ENCODE results near the gene SGSM2.

The SGSM2 gene

GRCh38 chr17:2386400-2387085, 49.2 kb downstream of the SGSM2 start:
- no peak for DNase-seq (ENCODE audit: low read depth)

DNA sequence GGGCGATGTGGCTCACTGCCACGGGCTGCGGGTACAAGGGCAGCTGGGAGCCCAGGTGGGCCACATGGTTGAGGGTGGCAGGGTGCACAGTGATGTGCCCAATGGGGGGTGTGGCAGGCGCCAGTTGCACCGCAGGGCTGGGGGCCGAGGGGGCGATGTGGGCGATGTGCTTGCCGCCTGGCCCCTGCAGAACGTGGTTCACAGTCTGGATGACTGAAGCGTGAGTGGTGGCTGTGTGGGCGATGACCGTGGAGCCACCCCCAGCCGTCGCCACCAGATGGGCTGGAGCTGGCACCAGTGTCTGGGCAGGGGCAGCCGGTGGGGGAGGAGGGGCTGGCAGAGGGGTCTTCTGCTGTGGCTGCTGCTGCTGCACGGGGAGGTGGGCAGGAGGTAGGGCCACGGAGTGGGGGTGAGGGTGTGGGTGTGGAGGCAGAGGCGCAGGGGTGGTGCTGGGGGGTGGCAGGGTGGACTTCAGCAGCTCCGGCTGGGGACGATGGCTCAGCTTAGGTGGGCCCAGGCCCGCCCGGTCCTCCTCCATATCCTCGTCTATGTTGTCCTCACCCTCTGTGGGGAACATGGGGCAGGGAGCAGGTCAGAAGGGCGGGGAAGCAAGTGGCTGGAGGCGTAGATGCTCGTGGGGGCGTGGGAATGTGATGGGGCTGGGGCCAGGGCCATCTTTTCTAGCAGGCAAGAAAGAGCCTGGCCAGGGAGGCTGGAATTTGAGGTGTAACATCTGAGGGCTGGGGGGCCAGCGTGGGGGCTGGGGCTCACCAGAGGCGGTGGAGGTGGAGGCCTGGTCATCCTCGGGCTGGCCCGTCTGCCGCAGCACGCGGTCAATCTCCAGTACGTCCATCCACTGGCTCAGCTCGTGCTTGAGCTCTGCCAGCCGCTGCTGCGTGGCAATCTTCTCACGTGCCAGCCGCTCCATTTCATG, 50.1 kb downstream of the SGSM2 start:
- no peak for DNase-seq (ENCODE audit: low read depth)

GRCh38 chr17:2388020-2388682, 50.9 kb downstream of the SGSM2 start:
- no peak for DNase-seq (ENCODE audit: low read depth)

- DNase-seq (ENCODE audit: low read depth) = no peak
Measured at GRCh38 chr17:2388683-2389055, 51.4 kb downstream of the SGSM2 start.

- DNase-seq (ENCODE audit: low read depth) = no peak
Measured at GRCh38 chr17:2390199-2390836, 53.0 kb downstream of the SGSM2 start.

DNA sequence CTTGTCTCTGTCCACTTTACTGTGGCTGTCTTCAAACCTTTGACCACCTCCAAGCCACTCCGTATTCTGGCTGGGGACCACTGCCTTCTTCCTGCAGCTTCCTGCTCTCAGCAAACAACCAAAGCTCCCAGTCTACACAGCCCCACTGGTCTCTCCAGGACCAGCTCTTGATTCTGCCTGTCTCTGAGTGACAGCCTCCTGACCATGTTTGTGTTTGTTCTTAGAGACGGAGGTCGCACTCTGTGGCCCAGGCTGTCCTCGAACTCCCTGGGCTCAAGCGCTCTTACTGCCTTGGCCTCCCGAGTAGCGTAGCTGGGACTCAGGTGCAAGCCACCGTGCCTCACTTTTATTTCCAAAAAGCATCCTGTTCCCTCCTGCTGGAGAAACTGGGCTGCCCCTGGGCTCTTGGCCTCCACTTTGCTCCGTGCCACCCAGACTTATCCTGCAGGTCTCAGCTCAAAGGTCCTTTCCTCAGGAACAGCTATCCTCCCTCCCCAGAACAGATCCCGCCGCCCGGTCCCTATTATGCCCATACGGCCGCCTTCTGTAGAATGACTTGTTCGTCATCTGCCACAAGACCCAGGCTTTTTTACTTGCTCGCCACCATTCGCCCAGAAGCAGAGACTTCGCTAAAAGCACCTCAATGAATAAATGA, 54.4 kb downstream of the SGSM2 start:
- no peak for DNase-seq (ENCODE audit: low read depth)

GRCh38 chr17:2392252-2393173, 55.2 kb downstream of the SGSM2 start:
- peak; percentile 98 for DNase-seq (ENCODE audit: low read depth)

DNA sequence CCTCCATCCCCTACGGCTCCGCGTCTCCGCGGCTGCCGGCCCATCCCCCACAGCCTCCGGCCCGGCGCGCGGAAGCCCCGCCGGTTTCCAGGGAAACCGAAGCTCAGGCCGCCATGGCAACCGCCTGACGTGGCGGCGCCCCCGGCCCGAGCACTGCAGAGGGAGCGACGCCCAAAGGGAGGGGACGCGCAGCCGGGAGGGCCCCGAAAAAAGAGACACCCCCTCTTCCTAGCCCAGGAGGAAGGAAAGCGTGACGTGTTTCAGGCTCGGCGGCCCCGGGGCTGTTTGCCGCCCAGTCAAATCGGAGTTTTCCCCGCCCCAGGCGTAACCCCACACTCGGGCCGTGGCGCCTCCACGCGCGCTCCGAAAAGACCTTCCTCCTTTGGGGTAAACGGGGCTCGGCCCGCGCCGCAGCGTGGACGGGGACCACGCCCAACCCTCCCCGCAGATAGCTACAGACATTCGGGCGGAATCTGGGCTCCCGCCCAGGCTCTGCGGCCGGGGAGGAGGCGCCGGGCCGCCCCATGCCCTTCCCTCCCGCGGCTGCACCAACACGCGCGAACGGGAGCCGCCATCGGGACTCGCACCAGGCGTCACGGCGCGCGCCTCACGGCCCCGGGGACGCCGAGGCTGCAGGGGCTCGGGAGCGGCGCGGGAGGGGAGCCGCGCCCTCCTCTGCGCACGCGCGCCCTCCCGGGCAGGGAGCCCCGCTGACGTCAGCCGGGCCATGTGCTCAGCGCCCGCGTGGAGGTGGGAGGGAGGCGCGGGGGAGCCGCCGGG, 56.1 kb downstream of the SGSM2 start:
- DNase-seq (ENCODE audit: low read depth) = peak; percentile 87

GRCh38 chr17:2393954-2394749, 56.9 kb downstream of the SGSM2 start:
- DNase-seq (ENCODE audit: low read depth) = no peak

- no peak for DNase-seq (ENCODE audit: low read depth)
Measured at GRCh38 chr17:2394775-2395201, 57.5 kb downstream of the SGSM2 start.

GRCh38 chr17:2395258-2396181, 58.2 kb downstream of the SGSM2 start:
- no peak for DNase-seq (ENCODE audit: low read depth)

DNA sequence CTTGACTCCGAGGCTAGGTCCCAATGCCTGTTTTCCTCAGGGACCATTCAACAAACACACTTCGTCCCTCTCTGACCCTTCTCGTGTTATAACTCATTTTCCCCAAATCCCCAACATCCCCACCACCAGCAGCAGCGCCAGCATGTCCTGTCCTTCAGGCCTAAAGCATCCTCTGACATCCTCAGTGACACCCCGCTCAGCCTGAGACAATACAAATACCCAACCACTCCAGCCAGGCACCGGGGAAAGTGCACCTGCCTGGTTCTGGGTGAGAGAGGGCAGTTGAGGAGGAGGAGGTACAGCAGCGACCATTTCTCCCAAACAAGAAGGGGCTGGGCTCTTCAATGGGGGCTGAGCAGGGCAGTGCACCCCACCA, 58.9 kb downstream of the SGSM2 start:
- no peak for DNase-seq (ENCODE audit: low read depth)

GRCh38 chr17:2396568-2397246, 59.4 kb downstream of the SGSM2 start:
- DNase-seq (ENCODE audit: low read depth) = peak; percentile 28

DNA sequence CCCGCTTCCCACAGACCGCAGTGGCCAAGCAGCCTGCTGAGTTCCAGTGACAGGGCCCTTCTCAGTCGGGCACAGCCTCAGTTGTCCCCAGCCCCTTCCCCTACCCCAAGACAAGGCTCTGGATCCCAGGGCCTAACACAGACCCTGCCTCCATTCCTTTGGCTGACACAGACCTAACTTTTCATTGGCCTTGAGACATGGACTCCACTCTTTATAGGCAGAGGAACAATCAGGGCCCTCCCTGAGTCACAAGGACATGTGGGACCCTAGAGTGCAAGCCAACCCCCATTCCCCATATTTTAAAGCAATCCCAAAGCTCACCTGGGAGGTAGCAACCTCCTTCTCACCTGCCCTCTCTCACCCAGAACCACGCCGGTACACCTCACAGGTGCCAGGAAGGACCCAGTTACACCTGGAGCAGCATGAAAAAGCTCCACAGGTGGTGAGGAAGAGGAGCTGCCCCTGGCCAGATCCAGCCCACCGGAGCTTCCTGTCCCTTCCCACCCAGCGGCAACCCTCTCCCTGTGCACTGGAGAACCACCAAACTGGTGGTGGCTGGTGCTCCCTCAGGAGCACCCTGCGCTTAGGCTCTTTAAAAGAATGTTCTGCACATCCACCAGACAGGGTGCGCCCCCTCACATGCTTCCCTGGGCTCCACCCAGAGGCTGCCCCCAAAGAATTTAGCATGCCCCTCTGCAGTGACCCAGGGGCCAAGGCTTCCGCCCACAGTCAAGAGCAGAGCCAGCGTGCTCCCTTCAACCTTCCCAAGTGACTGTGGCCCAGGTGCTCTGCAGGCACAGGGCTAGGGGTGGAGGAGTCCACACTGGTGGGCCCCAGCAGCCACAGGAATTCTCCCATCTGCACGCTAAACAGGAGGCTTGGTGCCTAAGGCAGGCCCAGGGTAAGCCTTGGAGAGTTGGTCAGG, 60.2 kb downstream of the SGSM2 start:
- DNase-seq (ENCODE audit: low read depth) = no peak

- DNase-seq (ENCODE audit: low read depth) = no peak
Measured at GRCh38 chr17:2398182-2398581, 60.9 kb downstream of the SGSM2 start.

All from activated T-helper 9 cell treated with anti-CD3 and anti-CD28 coated beads, Interleukin-2, amount 50 U/mL, for 16 hours (primary cell).